ENCODE data around the gene EPHB2.

GRCh38 chr1:22830757-22831340 is 120.2 kb downstream of the EPHB2 start:
- TF ChIP-seq, protein P1, sequence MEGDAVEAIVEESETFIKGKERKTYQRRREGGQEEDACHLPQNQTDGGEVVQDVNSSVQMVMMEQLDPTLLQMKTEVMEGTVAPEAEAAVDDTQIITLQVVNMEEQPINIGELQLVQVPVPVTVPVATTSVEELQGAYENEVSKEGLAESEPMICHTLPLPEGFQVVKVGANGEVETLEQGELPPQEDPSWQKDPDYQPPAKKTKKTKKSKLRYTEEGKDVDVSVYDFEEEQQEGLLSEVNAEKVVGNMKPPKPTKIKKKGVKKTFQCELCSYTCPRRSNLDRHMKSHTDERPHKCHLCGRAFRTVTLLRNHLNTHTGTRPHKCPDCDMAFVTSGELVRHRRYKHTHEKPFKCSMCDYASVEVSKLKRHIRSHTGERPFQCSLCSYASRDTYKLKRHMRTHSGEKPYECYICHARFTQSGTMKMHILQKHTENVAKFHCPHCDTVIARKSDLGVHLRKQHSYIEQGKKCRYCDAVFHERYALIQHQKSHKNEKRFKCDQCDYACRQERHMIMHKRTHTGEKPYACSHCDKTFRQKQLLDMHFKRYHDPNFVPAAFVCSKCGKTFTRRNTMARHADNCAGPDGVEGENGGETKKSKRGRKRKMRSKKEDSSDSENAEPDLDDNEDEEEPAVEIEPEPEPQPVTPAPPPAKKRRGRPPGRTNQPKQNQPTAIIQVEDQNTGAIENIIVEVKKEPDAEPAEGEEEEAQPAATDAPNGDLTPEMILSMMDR (IDR thresholded peaks at IDR 0.05): no peak
- no peak for TF ChIP-seq POLR2A (IDR thresholded peaks at IDR 0.05)
